CD4-positive, alpha-beta T cell (primary cell): ENCODE data around the gene TUBAL3. TPM values are rescaled to one million over a fixed set of nuclear protein-coding genes. Genes with fewer than 3 reads are reported as not detected.

Source experiments
- ATAC-seq: fragments of 200-7000 bp; cut with Tn5 transposase; one replicate; pipeline ENCODE4 v1.10.0; 2022; ENCODE audit warnings: mild to moderate bottlenecking; ENCODE audit not compliant: poor library complexity
- CTCF ChIA-PET: fragments of 350-600 bp; sonication (Branson Sonifier 250); formaldehyde crosslinking; loops from one replicate; lab custom pipeline; 2021; ENCODE audit warnings: antibody characterized with exemption, inconsistent platforms; lab: Charles Lee
- POLR2A ChIA-PET: fragments of 350-600 bp; sonication (Branson Sonifier 250); formaldehyde crosslinking; loops from one replicate; lab custom pipeline; 2021; ENCODE audit warnings: antibody characterized with exemption, inconsistent platforms; lab: Charles Lee
- DNase-seq, 14 experiments: peaks; one replicate each; pipeline ENCODE4 v3.0.0-alpha.2; 2013 to 2020; ENCODE audit warnings: mixed read lengths in 2 of 14
- H3K27ac ChIP-seq, 2 donors: one replicate each; pipeline versions ENCODE4 v1.5.1 to v1.7.0; 2013; ENCODE audit warnings: low read length in 2 of 2, low read depth in 1 of 2, mild to moderate bottlenecking in 1 of 2
- H3K27me3 ChIP-seq, 2 experiments: 1 replicate in 1 of 2; 2 replicates in 1 of 2; pipeline versions ENCODE4 v1.6.1 to v1.7.0; 2013; ENCODE audit warnings: low read length in 2 of 2, control low read depth in 1 of 2, mild to moderate bottlenecking in 1 of 2, moderate library complexity in 1 of 2; ENCODE audit not compliant: insufficient read depth in 2 of 2, control insufficient read depth in 1 of 2
- H3K36me3 ChIP-seq: one replicate; pipeline ENCODE4 v1.6.1; 2013; ENCODE audit warnings: low read length, control low read depth; ENCODE audit not compliant: insufficient read depth
- H3K4me1 ChIP-seq: one replicate; pipeline ENCODE4 v1.6.1; 2013; ENCODE audit warnings: low read length, control low read depth; ENCODE audit not compliant: insufficient read depth
- H3K4me3 ChIP-seq: one replicate; pipeline ENCODE4 v1.5.1; 2013; ENCODE audit warnings: mild to moderate bottlenecking, low read length, moderate library complexity
- H3K9me3 ChIP-seq, 2 experiments: 1 replicate in 1 of 2; 2 replicates in 1 of 2; pipeline versions ENCODE4 v1.6.1 to v1.7.0; 2013; ENCODE audit warnings: low read length in 2 of 2, mild to moderate bottlenecking in 2 of 2, control low read depth in 1 of 2, moderate library complexity in 1 of 2; ENCODE audit not compliant: control insufficient read depth in 1 of 2, insufficient read depth in 1 of 2
- H3K27ac Mint-ChIP-seq: one replicate; pipeline ENCODE4 v1.8.0; 2020; ENCODE audit warnings: mixed read lengths
- H3K27me3 Mint-ChIP-seq: one replicate; pipeline ENCODE4 v1.8.0; 2021; ENCODE audit warnings: mixed read lengths
- H3K36me3 Mint-ChIP-seq: one replicate; pipeline ENCODE4 v1.8.0; 2021; ENCODE audit warnings: low read depth, mixed read lengths
- H3K4me1 Mint-ChIP-seq: one replicate; pipeline ENCODE4 v1.8.0; 2021; ENCODE audit warnings: low read depth, mixed read lengths
- H3K4me3 Mint-ChIP-seq: one replicate; pipeline ENCODE4 v1.8.0; 2020; ENCODE audit warnings: mild to moderate bottlenecking, mixed read lengths
- H3K9me3 Mint-ChIP-seq: one replicate; pipeline ENCODE4 v1.8.0; 2020; ENCODE audit warnings: mixed read lengths
- intact Hi-C, 2 experiments: fragments of 100-400 bp; cut with DNase I in 1 of 2; cut with micrococcal nuclease in 1 of 2; formaldehyde crosslinking; loops; one replicate each; pipeline versions ENCODE4 v1.15.1 to v1.9.0; 2023 to 2025; cut with DNase I, micrococcal nuclease
- total RNA-seq, 174 experiments: library from RNA in 2 of 174; stranded (reverse) in 2 of 174; gene quantifications; one replicate each; pipeline ENCODE4 v1.2.3 and lab custom pipeline; 2021 to 2026
- TF ChIP-seq, protein P1 (sequence below): fragments of 200-600 bp; IDR thresholded peaks from one replicate; pipeline ENCODE4 v1.8.0; 2022; ENCODE audit warnings: antibody characterized with exemption, mild to moderate bottlenecking

TUBAL3 gene
- total RNA-seq, 2 experiments from 2014 or later, result not detected

DNA sequence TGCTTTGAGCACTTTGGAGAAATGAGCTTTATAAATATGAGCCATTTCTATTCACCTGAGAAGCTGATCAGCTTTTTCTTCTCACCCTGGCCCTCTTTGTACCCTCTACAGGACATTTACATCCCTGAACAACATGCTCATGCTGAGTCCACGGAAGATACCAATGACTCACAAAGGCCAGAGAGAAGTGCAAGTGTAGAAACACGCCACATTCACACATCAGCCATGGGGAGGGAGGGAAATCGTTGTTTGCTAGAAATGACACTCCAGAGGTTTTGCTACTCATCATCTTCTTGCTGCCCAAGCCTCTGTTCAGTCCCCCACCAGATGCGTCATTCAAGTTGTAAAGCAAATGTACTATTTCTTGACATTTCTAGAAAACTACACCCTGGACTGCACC is 42.7 kb downstream of the TUBAL3 start:
- Histone ChIP-seq H3K4me1 (no peaks in the 10 kb centered on the region), H3K9me3 (no peaks in the 10 kb centered on the region), H3K27me3 (no peaks in the 10 kb centered on the region), H3K27ac (no peak overlapping the region), H3K36me3 (no peaks in the 10 kb centered on the region), H3K4me3 (no peak overlapping the region)
- DNase-seq, result no peak
- CTCF ChIA-PET, result no interaction called here
- intact Hi-C loops, result no loop called here
- H3K9me3 Mint-ChIP-seq, result no peaks in the 10 kb centered on the region
- ATAC-seq, result no peak
- POLR2A ChIA-PET, result no interaction called here
- H3K36me3 Mint-ChIP-seq, result no peaks in the 10 kb centered on the region
- peaks cover 16% of the 10 kb centered on the region for H3K27me3 Mint-ChIP-seq
- TF ChIP-seq, protein P1, sequence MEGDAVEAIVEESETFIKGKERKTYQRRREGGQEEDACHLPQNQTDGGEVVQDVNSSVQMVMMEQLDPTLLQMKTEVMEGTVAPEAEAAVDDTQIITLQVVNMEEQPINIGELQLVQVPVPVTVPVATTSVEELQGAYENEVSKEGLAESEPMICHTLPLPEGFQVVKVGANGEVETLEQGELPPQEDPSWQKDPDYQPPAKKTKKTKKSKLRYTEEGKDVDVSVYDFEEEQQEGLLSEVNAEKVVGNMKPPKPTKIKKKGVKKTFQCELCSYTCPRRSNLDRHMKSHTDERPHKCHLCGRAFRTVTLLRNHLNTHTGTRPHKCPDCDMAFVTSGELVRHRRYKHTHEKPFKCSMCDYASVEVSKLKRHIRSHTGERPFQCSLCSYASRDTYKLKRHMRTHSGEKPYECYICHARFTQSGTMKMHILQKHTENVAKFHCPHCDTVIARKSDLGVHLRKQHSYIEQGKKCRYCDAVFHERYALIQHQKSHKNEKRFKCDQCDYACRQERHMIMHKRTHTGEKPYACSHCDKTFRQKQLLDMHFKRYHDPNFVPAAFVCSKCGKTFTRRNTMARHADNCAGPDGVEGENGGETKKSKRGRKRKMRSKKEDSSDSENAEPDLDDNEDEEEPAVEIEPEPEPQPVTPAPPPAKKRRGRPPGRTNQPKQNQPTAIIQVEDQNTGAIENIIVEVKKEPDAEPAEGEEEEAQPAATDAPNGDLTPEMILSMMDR, result no peak
- no peak overlapping the region for H3K4me3 Mint-ChIP-seq
- no peaks in the 10 kb centered on the region for H3K4me1 Mint-ChIP-seq
- no peak overlapping the region for H3K27ac Mint-ChIP-seq

DNA sequence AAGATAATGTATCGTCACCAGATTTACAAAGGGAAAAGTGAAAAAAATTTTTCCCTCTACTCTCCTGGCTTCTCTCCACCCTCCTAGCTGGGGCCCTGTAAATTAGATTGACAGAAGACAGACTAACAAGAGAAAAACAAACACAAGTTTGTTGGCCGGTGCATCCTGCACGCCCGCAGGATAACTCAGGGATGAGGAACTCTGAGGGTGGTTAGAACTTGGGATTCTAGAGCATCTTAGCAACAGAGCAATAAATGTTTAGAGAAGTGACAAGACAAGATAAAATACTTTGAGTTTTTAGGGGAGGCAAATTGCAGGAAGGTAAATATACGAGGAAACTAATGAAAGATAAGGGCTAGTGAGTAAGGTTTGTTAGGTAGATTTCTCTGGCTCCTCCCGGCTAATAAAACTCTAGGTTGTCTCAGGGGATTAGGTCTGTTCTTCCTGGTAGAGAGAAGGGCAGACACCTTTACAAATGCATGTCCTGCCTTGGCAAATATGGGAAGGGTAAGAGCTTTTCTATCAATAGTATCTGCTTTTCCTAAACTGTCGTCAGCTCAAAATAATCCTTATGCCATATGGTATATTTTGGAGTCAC is 44.2 kb downstream of the TUBAL3 start:
- Histone ChIP-seq H3K4me3 (no peak overlapping the region), H3K36me3 (no peaks in the 10 kb centered on the region), H3K9me3 (no peaks in the 10 kb centered on the region), H3K27ac (no peak overlapping the region), H3K27me3 (no peaks in the 10 kb centered on the region), H3K4me1 (no peaks in the 10 kb centered on the region)
- ChIA-PET CTCF (interaction anchor here (1.0 kb wide), 1 partner anchor 511 kb away, joined by 3 read pairs; no protein-coding TSS in a partner anchor), POLR2A (no interaction called here)
- TF ChIP-seq, protein P1, result no peak
- H3K4me3 Mint-ChIP-seq, result no peak overlapping the region
- H3K36me3 Mint-ChIP-seq, result no peaks in the 10 kb centered on the region
- H3K4me1 Mint-ChIP-seq, result no peaks in the 10 kb centered on the region
- DNase-seq (no peak), ATAC-seq (no peak)
- peaks cover 16% of the 10 kb centered on the region for H3K27me3 Mint-ChIP-seq
- H3K9me3 Mint-ChIP-seq, result no peaks in the 10 kb centered on the region
- intact Hi-C loops, result no loop called here
- H3K27ac Mint-ChIP-seq, result no peak overlapping the region

DNA sequence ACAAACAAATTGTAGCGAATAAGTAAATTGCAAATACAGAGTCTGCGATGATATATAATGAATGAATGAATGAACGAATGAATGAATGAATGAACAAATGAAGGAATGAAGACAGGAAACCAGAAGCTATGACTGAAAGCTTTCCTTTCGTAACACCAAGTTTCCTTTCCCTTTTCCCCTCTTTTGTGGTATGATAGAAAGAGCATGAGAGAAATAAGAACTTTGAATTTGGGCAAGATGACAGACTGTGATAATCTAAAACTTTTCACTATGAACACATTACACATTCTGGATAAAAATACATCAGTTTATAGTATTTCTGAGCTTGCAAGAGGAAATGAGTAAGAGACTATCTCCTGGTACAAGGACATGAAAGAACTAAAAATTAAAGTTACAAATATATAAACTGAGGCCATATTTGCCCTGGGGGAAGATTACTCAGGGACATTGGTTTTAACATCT is 48.3 kb downstream of the TUBAL3 start:
- Mint-ChIP-seq H3K9me3 (no peaks in the 10 kb centered on the region), H3K27me3 (peaks cover 18% of the 10 kb centered on the region), H3K27ac (no peak overlapping the region), H3K4me3 (no peak overlapping the region), H3K4me1 (no peaks in the 10 kb centered on the region), H3K36me3 (no peaks in the 10 kb centered on the region)
- DNase-seq (no peak), ATAC-seq (no peak)
- Histone ChIP-seq H3K4me1 (no peaks in the 10 kb centered on the region), H3K36me3 (no peaks in the 10 kb centered on the region), H3K4me3 (no peak overlapping the region), H3K27ac (no peak overlapping the region), H3K9me3 (no peaks in the 10 kb centered on the region), H3K27me3 (no peaks in the 10 kb centered on the region)
- intact Hi-C loops, result no loop called here
- POLR2A ChIA-PET, result no interaction called here
- TF ChIP-seq, protein P1, result no peak
- CTCF ChIA-PET, result no interaction called here
